Measurements from ENCODE around the gene TRAPPC12.

Gene TRAPPC12

GRCh38 chr2:3488855-3489763, 109.6 kb downstream of the TRAPPC12 start:
- H3K9me3 ChIP-seq (ENCODE audit: control insufficient read depth, insufficient read depth, low read length): no peaks in the 10 kb centered on the region
- no peak for TF ChIP-seq EZH2phosphoT487 (IDR thresholded peaks at IDR 0.05; ENCODE audit: borderline replicate concordance, low read length)
- no peak for TF ChIP-seq CTCF (IDR thresholded peaks at IDR 0.05; ENCODE audit: low read depth, low read length, poor library complexity, severe bottlenecking)
- H3K4me2 ChIP-seq (ENCODE audit: low read length): no peak overlapping the region
- no peaks in the 10 kb centered on the region for H3K27me3 ChIP-seq (ENCODE audit: control insufficient read depth, low read length)
- H3K9me2 ChIP-seq (replicated peaks; ENCODE audit: control insufficient read depth, low read length): no peaks in the 10 kb centered on the region
- no peaks in the 10 kb centered on the region for H3K36me3 ChIP-seq (ENCODE audit: control insufficient read depth, low read length)
- H3F3A ChIP-seq (ENCODE audit: control insufficient read depth, insufficient read depth): no peaks in the 10 kb centered on the region
- H3K4me1 ChIP-seq (ENCODE audit: control insufficient read depth, low read length): peaks cover 6% of the 10 kb centered on the region
- H3K4me3 ChIP-seq (ENCODE audit: low read length): no peak overlapping the region
- H3K79me2 ChIP-seq (ENCODE audit: control insufficient read depth, low read length): no peaks in the 10 kb centered on the region
- no peaks in the 10 kb centered on the region for H4K20me1 ChIP-seq (ENCODE audit: control insufficient read depth, insufficient read depth, low read depth, low read length)
- no peak overlapping the region for H3K27ac ChIP-seq (ENCODE audit: low read depth, low read length)

- peaks cover 6% of the 10 kb centered on the region for H3K4me1 ChIP-seq (ENCODE audit: control insufficient read depth, low read length)
- H3K79me2 ChIP-seq (ENCODE audit: control insufficient read depth, low read length): no peaks in the 10 kb centered on the region
- no peaks in the 10 kb centered on the region for H3K9me3 ChIP-seq (ENCODE audit: control insufficient read depth, insufficient read depth, low read length)
- no peaks in the 10 kb centered on the region for H3F3A ChIP-seq (ENCODE audit: control insufficient read depth, insufficient read depth)
- no peak overlapping the region for H3K4me2 ChIP-seq (ENCODE audit: low read length)
- H3K9me2 ChIP-seq (replicated peaks; ENCODE audit: control insufficient read depth, low read length): no peaks in the 10 kb centered on the region
- H4K20me1 ChIP-seq (ENCODE audit: control insufficient read depth, insufficient read depth, low read depth, low read length): no peaks in the 10 kb centered on the region
- no peak overlapping the region for H3K27ac ChIP-seq (ENCODE audit: low read depth, low read length)
- no peak overlapping the region for H3K4me3 ChIP-seq (ENCODE audit: low read length)
- no peak for TF ChIP-seq EZH2phosphoT487 (IDR thresholded peaks at IDR 0.05; ENCODE audit: borderline replicate concordance, low read length)
- TF ChIP-seq CTCF (IDR thresholded peaks at IDR 0.05; ENCODE audit: low read depth, low read length, poor library complexity, severe bottlenecking): no peak
- H3K27me3 ChIP-seq (ENCODE audit: control insufficient read depth, low read length): no peaks in the 10 kb centered on the region
- H3K36me3 ChIP-seq (ENCODE audit: control insufficient read depth, low read length): no peaks in the 10 kb centered on the region
These were observed 110.2 kb downstream of the TRAPPC12 start for GRCh38 chr2:3489764-3490115.

- no peak overlapping the region for H3K27ac ChIP-seq (ENCODE audit: low read depth, low read length)
- H3K9me2 ChIP-seq (replicated peaks; ENCODE audit: control insufficient read depth, low read length): no peaks in the 10 kb centered on the region
- no peaks in the 10 kb centered on the region for H3K27me3 ChIP-seq (ENCODE audit: control insufficient read depth, low read length)
- no peaks in the 10 kb centered on the region for H3K36me3 ChIP-seq (ENCODE audit: control insufficient read depth, low read length)
- no peaks in the 10 kb centered on the region for H3F3A ChIP-seq (ENCODE audit: control insufficient read depth, insufficient read depth)
- no peaks in the 10 kb centered on the region for H3K79me2 ChIP-seq (ENCODE audit: control insufficient read depth, low read length)
- no peaks in the 10 kb centered on the region for H4K20me1 ChIP-seq (ENCODE audit: control insufficient read depth, insufficient read depth, low read depth, low read length)
- H3K9me3 ChIP-seq (ENCODE audit: control insufficient read depth, insufficient read depth, low read length): no peaks in the 10 kb centered on the region
- no peak overlapping the region for H3K4me3 ChIP-seq (ENCODE audit: low read length)
- no peak overlapping the region for H3K4me2 ChIP-seq (ENCODE audit: low read length)
- TF ChIP-seq CTCF (IDR thresholded peaks at IDR 0.05; ENCODE audit: low read depth, low read length, poor library complexity, severe bottlenecking) (no peak), EZH2phosphoT487 (IDR thresholded peaks at IDR 0.05; ENCODE audit: borderline replicate concordance, low read length) (no peak)
- peaks cover 6% of the 10 kb centered on the region for H3K4me1 ChIP-seq (ENCODE audit: control insufficient read depth, low read length)
These were observed 111.0 kb downstream of the TRAPPC12 start for GRCh38 chr2:3490191-3491170.
